GM12891 (cell line): ENCODE measurements around the gene RALGAPA2.
A peak's percentile ranks its signal among the peaks of the same experiment; 100 is the strongest.

Experiments used
- DNase-seq: peaks from one replicate; pipeline ENCODE4 v3.0.0; 2011; ENCODE audit warnings: low spot score; ENCODE audit not compliant: insufficient read length
- FAIRE-seq: peaks from 2 replicates; lab custom pipeline; 2011; peaks lifted over from hg19 to GRCh38; lab: Jason Lieb, UNC
- PAX5 ChIP-seq: IDR thresholded peaks from 2 replicates; pipeline ENCODE4 v1.6.1; 2011; ENCODE audit warnings: low read length, moderate library complexity, mild to moderate bottlenecking; ENCODE audit not compliant: insufficient read depth, severe bottlenecking
- POLR2A ChIP-seq: IDR thresholded peaks from 2 replicates; pipeline ENCODE4 v1.6.1; 2011; ENCODE audit warnings: low read depth, low read length, control low read depth
- POLR2AphosphoS5 ChIP-seq: IDR thresholded peaks from 2 replicates; pipeline ENCODE4 v1.6.1; 2011; ENCODE audit warnings: low read depth, low read length, control low read depth
- POU2F2 ChIP-seq: IDR thresholded peaks from 2 replicates; pipeline ENCODE4 v1.6.1; 2011; ENCODE audit warnings: low read depth, mild to moderate bottlenecking, control low read depth, low read length, moderate library complexity
- SPI1 ChIP-seq: IDR thresholded peaks from 2 replicates; pipeline ENCODE4 v1.6.1; 2011; ENCODE audit warnings: low read depth, low read length, control low read depth
- TAF1 ChIP-seq: IDR thresholded peaks from 2 replicates; pipeline ENCODE4 v1.6.1; 2011; ENCODE audit warnings: low read depth, low read length, control low read depth

Gene RALGAPA2

DNA sequence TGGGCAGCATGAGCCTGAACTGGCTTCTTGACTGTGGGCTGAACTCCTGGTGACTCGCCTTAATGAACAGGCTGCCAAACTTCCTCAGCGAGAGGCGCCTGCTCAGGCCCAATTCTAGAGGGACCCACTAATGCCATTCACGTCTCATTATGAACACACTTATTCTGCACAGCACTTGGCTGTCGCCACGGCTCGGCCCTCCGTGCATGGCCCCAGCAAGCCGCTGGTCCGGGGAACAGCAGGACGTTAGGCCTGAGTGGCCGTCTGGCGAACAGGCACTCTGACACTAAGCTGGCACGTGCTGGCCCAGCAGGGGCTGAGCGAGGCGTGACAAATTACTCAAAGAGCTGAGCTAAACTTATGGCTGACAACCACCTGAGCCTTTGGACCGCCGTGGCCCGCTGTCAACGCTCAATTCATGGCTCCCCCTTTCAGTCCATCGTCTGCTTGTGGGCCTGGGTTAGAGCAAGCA, 298.6 kb downstream of the RALGAPA2 start:
- DNase-seq (no peak), FAIRE-seq (no peak)
- TF ChIP-seq TAF1 (no peak), SPI1 (no peak), POU2F2 (no peak), PAX5 (no peak), POLR2AphosphoS5 (no peak), POLR2A (no peak)

DNA sequence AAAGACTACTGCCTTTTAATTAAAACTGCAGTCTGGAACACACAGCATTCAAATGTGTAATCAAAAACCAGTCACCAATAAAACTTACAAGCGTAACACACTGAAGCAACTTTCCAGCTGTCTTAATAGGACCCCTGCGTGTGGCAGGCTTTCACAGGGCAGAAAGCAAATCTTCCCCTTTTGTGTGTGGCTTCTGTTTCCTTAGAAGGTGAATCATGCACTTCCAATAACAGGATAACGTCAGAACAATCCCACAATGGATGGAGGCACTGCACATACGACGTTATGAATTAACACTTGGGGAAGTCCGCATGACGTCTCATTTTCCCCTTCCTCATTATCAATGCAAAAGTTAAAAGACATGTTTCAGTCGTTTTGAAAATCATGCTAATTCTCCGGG, 299.7 kb downstream of the RALGAPA2 start:
- no peak for TF ChIP-seq PAX5
- TF ChIP-seq SPI1, result peak; percentile 44; the same call in 1 of the 2 replicates
- TF ChIP-seq POLR2AphosphoS5, result no peak
- DNase-seq (no peak), FAIRE-seq (no peak)

GRCh38 chr20:20411836-20412235, 300.6 kb downstream of the RALGAPA2 start:
- DNase-seq, result no peak
- TF ChIP-seq POU2F2, result no peak
- no peak for TF ChIP-seq PAX5
- no peak for TF ChIP-seq TAF1
- no peak for TF ChIP-seq POLR2A
- TF ChIP-seq SPI1, result no peak
- TF ChIP-seq POLR2AphosphoS5, result no peak
- no peak for FAIRE-seq

- FAIRE-seq, result no peak
- TF ChIP-seq POLR2AphosphoS5 (no peak), TAF1 (no peak)
- DNase-seq, result no peak
Observed at GRCh38 chr20:20411402-20411801, 301.0 kb downstream of the RALGAPA2 start.

GRCh38 chr20:20410678-20411077, 301.8 kb downstream of the RALGAPA2 start:
- no peak for FAIRE-seq
- TF ChIP-seq POLR2AphosphoS5, result no peak
- TF ChIP-seq PAX5, result no peak
- no peak for TF ChIP-seq POU2F2
- TF ChIP-seq POLR2A, result no peak
- no peak for TF ChIP-seq TAF1
- no peak for TF ChIP-seq SPI1
- no peak for DNase-seq

DNA sequence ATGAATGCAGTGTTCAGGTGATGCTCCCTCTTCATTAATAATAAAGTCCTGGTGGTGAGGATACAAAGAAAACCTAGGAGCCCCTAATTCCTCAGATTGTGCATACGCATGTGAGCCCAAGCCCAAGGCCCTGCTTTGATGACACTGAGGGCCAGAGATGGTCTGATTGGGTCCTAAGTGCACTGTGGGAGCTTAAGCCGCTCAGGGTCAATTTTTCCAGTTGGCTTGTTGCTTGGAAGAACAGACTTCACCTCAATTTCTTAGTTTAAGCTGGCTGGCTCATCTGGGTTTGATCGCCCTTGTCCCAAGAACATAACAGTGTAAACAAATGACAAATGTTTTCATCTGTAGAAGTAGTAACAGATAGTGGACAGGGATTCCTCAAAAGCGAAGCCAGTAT, 303.1 kb downstream of the RALGAPA2 start:
- DNase-seq (no peak), FAIRE-seq (no peak)
- no peak for TF ChIP-seq PAX5
- TF ChIP-seq POLR2A, result no peak
- TF ChIP-seq SPI1, result no peak
- TF ChIP-seq TAF1, result no peak
- no peak for TF ChIP-seq POU2F2
- no peak for TF ChIP-seq POLR2AphosphoS5

- TF ChIP-seq SPI1, result no peak
- TF ChIP-seq POU2F2, result no peak
- TF ChIP-seq POLR2A, result no peak
- no peak for TF ChIP-seq PAX5
- TF ChIP-seq POLR2AphosphoS5, result no peak
- TF ChIP-seq TAF1, result no peak
- no peak for DNase-seq
- FAIRE-seq, result no peak
Observed at GRCh38 chr20:20407891-20408805, 304.3 kb downstream of the RALGAPA2 start.

GRCh38 chr20:20406306-20406705, 306.1 kb downstream of the RALGAPA2 start:
- TF ChIP-seq TAF1, result no peak
- TF ChIP-seq POLR2A, result no peak
- TF ChIP-seq POLR2AphosphoS5, result no peak
- TF ChIP-seq POU2F2, result no peak
- no peak for TF ChIP-seq PAX5
- TF ChIP-seq SPI1, result no peak
- DNase-seq (no peak), FAIRE-seq (no peak)

DNA sequence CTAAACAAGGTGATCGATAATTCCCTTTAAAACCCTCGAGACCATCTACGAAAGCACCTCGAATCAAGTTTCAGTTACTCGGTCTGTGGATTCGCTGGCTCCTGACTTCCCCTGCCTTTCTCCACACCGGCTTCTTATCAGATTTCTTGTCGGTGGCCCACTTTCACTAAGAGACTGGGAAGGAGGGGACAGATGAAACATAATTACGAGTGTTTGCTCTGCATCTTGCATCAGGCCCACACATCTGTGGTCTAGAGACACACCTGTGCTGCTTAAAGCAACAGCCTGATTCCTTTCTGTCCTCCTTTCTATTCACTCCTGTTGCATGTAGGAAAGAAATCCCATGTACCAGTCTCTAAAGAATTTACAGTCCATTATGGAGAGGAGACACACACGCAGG, 306.8 kb downstream of the RALGAPA2 start:
- no peak for DNase-seq
- TF ChIP-seq PAX5 (no peak), POLR2AphosphoS5 (no peak), TAF1 (no peak), POU2F2 (no peak), SPI1 (no peak), POLR2A (no peak)
- no peak for FAIRE-seq

DNA sequence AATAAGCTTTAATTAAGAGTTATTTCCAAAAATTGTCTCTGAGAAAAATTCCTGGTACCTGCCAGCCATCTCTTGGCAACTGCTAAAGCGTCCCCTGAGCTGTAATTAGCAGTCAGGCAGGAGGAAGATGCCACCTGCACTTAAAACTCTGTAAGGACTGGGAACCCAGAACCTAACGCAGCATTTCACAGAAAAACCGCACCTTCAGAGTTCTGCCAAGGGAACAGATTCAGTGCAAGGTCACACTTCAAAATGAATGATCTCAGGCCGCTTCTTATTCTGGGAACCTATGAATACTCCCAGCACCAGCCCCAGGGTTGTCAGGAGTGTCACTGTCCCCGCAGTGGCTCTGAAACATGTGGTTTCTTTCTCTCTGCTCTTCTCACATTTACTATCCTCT, 307.8 kb downstream of the RALGAPA2 start:
- no peak for TF ChIP-seq SPI1
- no peak for TF ChIP-seq TAF1
- TF ChIP-seq POLR2A, result no peak
- TF ChIP-seq POU2F2, result no peak
- TF ChIP-seq POLR2AphosphoS5, result no peak
- TF ChIP-seq PAX5, result no peak
- no peak for FAIRE-seq
- no peak for DNase-seq
